Superior temporal gyrus (tissue), 1 donor: ENCODE data around the gene KHSRP.

ENCODE experiments used
- DNase-seq: peaks from one replicate; pipeline ENCODE4 v3.0.0-alpha.2; 2016; ENCODE audit errors: extremely low spot score

KHSRP gene, protein sequence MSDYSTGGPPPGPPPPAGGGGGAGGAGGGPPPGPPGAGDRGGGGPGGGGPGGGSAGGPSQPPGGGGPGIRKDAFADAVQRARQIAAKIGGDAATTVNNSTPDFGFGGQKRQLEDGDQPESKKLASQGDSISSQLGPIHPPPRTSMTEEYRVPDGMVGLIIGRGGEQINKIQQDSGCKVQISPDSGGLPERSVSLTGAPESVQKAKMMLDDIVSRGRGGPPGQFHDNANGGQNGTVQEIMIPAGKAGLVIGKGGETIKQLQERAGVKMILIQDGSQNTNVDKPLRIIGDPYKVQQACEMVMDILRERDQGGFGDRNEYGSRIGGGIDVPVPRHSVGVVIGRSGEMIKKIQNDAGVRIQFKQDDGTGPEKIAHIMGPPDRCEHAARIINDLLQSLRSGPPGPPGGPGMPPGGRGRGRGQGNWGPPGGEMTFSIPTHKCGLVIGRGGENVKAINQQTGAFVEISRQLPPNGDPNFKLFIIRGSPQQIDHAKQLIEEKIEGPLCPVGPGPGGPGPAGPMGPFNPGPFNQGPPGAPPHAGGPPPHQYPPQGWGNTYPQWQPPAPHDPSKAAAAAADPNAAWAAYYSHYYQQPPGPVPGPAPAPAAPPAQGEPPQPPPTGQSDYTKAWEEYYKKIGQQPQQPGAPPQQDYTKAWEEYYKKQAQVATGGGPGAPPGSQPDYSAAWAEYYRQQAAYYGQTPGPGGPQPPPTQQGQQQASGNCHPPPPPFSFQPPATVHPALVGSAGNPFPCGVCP

DNA sequence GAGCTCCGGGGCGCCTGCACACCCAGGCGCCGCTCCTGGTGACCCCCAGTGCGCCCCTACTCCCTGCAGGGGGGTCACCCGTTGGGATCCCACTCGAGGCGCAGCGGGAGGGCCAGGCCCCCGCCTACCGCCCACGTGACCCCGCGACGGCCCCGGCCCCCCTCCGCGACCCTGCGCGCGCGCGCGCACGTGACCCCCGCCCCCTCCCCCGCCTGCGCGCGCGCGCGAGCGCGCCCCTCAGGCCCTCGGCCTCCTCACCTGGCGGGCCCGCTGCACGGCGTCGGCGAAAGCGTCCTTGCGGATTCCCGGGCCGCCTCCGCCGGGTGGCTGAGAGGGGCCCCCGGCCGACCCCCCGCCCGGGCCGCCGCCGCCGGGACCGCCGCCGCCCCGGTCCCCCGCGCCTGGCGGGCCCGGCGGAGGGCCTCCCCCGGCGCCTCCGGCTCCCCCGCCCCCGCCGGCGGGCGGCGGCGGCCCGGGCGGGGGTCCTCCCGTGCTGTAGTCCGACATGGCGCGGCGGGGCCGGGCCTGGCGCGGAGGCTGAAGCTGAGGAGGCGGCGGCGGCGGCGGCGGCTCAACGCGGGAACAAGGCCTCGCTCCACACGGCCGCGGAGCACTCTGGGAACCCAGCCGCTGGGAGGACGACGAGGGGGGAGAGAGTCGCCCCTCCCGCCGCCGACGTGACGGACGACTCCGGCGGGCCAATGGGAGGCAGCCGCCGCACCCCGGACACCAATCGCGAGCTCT lies at the start of gene KHSRP:
Gene KHSRP, minus strand, starts transcription at position 617 of the 744 bp plus-strand sequence. Its CDS starts 110 bp downstream, at position 507.
- DNase-seq = no peak

DNA sequence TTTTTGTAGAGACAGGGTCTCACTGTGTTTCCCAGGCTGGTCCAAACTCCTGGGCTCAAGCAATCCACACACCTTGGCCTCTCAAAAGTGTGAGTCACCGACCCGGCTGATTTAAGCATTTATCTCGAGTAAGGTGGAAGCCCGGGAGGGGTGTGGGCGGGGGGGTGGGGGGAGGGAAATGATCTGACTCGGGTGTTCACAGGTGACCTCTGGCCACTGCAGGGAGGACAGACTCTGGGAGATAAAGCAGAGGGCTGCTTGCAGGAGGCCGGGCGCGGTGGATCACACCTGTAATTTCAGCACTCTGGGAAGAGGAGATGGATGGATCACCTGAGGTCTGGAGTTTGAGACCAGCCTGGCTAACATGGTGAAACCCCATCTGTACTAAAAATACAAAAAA lies 49.0 kb upstream of the KHSRP start:
- no peak for DNase-seq

DNA sequence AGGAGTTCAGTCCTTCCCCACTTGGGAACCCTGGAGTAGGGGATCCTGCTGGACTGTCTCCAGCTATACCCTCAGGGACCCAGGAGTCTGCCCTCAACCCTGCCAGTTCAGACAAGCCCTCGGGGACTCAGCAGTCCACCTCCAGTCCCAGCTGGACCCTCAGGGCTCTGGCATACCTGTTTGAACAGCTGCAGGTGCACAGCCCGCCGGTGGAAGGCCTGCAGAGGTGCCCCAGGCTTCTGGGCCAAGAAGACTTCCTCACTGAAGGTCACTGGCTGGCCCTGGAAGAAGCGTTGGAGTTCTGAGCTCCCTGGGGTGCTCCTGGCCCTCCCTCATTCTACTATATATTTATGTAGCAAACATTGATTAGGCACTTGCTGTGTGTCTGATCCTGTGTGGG lies 48.1 kb upstream of the KHSRP start:
- no peak for DNase-seq

DNA sequence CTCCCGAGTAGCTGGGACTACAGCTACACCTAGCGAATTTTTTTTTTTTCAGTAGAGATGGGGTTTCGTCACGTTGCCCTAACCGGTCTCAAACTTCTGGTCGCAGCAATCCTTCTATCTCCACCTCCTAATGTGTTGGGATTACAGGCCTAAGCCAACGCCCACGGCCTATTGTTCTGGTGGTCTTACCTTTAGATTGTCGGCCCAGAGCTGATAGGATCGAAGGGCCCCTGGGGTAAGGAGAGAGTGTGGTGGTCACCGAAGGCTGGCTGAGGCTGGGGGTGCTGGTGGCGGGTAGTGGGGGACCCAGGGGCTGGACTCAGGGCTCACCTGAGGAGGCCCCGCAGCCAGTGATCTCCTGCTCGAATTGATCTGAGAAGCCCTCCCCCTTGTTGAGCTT lies 46.5 kb upstream of the KHSRP start:
- no peak for DNase-seq

DNA sequence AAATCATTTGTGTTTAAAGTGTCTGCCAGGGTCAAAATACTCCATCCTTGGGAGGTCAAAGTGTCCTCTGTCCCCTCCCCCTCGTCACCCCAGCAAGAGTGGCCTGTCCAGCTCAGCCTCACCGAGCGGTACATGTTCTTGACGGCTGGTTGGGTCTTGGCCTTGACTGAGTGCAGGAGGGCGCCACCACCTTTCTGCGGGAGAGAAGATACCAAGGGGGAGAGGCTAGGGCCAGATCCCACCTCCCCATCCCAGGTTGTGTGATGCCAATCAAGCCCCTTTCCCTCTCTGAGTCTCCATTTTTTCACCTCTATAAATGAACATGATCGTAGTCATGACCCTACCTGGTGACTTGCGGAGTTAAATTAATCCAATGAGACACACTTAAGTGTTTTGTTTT lies 45.6 kb upstream of the KHSRP start:
- DNase-seq = no peak

DNA sequence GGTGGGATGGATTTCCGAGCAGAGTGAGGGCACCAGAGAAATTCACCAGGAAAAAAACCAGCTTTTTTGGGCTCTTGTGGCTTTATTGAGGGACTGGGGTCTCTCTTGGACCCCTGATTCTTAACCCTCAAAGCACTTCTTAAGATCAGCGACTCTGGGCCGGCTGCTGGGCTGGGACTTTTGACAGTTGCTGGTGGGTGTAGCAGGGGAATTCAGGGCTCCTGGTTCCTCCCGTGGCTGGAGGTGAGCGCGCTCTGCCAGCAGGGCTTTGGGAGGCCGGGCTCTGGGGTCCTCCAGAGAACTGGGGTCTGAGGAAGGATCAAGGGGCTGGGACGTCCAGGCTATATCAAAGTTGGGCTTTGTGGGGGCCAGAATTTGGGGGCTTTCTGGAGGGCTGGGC lies 42.8 kb upstream of the KHSRP start:
- DNase-seq = no peak

DNA sequence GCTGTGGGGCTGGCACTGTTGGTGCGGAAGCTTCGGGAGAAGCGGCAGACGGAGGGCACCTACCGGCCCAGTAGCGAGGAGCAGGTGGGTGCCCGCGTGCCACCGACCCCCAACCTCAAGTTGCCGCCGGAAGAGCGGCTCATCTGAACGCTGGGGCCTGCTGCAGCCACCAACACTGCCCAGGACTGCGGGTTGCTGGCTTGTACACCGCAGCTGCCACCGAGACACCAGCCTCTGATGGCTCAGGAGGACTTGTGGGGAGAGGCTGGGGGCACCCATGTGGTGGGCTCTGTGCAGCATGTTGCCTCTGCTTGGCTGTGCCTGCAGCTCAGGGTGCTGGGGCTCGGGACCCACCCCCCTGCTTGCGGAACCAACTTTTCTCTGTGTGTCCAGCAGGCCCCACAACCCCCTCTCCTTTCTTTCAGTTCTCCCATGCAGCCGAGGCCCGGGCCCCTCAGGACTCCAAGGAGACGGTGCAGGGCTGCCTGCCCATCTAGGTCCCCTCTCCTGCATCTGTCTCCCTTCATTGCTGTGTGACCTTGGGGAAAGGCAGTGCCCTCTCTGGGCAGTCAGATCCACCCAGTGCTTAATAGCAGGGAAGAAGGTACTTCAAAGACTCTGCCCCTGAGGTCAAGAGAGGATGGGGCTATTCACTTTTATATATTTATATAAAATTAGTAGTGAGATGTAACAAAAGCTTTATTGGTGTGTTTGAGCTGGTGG lies 42.1 kb upstream of the KHSRP start:
- no peak for DNase-seq

DNA sequence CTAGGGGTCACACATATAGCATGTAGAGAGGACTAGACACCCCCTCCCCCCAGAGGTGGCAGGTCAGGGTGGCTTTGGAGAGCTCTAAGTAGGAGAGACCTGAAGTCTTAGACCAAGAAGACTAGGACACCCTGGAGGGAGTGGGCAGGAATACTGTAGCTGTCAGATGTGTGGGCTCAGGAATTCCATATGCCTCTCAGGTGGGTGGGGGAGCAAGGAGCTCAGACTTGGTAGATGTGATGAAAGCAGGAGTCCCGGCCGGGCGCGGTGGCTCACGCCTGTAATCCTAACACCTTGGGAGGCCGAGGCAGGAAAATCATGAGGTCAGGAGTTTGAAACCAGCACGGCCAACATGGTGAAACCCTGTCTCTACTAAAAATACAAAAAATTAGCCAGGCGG lies 41.1 kb upstream of the KHSRP start:
- no peak for DNase-seq

DNA sequence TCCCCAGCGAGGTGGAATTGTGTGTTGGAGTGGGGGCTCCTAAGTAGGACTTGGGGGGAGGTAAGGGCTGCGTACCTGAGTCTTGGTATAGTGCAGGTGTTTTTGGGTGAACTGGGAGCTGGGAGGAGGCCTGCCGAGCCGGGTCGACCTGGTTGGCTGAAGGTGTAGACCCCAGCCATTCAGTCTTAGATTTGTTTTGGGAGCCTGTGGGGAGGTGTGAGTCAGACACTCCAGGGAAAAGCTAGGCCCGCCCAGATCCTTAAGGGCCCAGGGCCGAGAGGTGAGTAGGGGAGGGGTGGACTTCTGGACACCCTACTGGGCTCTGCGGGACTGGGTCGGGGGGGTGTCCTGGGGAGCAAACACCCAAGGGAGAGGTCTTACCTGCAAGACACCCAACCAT lies 40.4 kb upstream of the KHSRP start:
- no peak for DNase-seq

DNA sequence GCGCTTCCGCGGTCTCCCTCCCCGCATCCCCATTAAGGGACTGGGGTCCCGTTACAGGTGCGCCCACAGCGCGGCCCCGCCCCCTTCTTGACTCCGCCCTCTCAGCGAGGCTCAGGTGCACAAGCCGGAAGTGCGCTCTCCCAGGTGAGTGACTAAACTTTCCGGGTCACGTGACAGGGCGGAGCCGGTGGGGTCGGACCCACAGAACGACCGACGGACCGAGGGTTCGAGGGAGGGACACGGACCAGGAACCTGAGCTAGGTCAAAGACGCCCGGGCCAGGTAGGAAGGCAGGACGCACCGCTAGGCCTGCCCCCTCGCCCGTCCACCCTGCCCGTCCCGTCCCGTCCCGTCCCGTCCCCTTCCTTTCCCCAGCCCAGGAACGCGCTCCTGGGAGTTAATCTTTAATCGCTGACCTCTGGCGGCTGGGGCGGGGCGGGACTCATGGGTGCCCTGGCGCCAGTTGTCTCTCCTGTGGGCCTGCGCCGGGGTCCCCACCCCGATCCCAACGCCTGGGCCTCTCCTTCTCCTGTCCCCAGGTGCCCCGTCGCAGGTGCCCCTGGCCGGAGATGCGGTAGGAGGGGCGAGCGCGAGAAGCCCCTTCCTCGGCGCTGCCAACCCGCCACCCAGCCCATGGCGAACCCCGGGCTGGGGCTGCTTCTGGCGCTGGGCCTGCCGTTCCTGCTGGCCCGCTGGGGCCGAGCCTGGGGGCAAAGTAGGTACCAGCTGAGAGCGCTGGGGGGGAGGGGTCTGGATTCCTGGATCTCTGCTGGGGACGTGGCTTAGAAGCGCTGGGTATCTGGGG lies 39.7 kb upstream of the KHSRP start, which contains the start of gene CRB3:
Gene CRB3, plus strand, starts transcription at position 202 of the 804 bp plus-strand sequence. Its CDS starts 431 bp downstream, at position 633.
- DNase-seq = no peak

DNA sequence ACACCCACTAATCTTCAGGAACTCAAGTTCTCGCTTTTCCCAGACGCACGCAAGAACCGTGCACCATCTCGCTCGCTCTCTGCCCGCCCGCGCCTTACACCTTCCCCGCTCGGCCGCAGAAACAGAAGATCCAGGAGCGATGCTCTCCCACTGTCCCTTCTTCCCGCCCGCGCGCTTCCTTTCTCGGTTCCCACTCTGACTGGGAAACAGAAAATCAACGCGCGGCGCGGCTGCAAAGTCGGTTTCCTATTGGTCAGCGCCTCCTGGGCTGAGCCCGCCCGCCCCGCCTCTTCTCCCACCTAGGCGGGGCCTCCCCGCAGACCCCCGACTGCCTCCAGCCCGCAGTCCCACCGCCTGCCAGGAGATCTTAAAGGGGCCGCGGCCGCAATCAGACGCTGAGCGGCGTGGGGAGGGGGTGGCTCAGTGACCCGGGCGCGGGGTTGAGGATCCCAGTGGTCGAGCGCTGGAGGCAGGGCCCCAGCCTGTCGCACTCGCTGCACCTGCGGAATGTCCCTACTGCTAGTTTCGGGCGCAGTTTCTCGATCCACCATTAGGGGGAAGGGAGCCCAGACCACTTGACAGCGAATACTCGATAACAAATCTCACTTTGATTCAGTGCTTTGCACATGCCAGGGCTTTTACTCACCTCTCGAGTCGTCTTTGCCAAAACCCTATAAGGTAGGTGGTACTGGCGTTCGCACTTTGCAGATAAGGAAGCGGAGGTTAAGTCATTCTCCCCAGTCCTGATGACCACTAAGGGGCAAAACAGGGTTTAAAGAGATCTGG lies 35.7 kb upstream of the KHSRP start:
- DNase-seq = peak; percentile 99

DNA sequence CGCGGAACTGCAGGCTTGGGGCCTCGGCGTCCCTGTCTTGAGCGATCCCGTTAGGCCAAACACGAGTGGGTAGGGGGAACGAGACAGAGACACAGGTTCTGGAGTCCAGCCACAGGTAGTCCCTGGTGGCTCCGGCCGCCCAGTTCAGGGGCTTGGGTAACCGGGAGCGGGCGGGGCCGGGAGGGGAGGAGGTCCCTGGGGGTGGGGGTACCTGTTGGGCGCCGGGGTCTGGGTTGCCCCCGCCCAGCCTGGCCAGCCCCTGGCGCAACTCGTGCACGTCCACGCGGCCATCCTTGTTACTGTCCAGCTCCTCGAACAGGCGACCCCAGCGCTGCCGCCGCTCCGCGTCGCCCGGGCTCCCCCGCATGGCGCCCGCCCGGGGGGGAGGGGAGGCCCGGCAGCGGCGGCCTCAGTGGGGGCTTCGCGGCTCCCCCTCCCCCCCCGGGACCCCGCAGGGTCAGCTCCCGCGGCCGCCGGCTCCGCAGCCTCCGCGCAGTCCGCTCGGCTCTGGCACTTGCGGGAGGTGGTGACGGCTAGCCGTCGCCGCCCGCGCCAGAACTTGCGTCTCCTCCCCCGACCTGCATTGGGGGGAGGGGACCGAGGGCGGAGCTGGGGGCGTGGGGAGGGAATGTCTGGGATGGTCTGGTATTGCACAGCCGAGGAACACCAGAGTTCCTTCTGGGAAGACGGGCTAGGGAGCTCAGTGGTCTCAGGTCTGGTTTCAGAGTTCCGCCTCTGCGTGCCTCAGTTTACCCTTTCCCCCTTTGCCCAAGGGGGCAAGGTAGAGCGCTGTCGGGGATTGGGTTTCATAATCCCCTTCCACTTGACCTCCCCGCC lies 34.9 kb upstream of the KHSRP start, which contains the start of gene SLC25A23:
Gene SLC25A23, minus strand, starts transcription at position 531 of the 837 bp plus-strand sequence. Its CDS starts 164 bp downstream, at position 367.
- DNase-seq = peak; percentile 67

DNA sequence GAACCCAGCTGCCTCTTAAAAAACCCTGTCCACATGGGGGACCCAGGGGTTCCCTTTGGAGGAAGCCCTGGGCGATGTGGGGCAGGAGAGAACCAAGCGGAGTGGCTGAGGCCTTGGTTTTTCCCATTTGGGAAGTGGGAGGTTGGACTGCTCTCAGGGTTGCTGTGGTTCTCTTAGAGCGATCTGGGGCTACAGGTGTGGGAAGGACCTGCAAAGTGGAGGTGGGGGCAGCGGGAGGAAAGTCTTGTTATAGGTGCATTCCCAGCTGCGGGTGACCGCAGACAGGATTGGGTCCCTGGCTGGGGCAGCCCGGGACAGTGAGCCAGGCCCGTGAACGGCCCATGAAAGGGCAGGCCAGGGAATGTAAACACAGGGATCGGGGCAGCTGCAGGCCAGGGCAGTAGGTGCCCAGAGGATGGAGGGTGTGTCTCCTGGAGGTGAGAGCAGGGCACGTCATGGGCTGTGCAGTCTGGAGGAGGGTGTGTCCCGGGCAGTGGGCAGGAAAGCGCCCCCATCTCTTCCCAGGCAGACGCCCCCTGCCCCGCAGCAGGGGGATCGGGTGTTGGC lies 34.2 kb upstream of the KHSRP start:
- no peak for DNase-seq

DNA sequence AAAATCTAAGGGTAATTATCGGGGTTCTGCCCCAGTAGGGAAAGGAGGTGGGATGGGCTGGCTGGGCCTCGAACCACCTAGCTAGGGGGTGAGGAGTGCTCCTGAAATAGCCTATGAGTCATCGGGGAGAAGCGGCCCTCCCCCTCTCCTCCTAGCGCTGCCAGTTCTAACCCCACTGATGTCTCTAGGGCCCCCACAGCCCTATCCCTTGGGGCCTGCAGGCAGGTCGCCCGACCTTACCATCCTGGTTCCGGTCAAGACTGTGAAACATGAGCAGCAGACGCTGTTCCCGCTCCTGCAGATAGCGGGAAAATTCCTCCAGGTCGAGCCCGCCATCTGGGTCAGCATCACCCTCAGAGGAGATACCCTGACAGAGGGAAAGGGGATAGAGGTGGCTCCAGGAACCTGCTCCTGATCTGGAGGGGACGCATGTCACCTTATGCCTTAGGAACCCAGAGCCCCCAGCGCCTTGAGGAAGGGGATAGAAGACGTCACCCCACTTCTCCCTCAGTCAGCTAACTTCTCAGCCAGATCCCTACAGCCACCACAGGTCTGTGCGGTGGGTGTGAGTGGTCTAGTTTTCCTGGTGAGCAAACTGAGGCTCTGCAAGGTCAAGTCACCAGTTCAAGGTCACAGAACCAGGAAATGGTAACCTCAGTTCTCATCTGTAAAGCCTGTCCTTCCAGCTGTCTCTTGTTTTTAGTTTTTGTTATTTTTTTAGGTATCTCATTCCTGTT lies 33.5 kb upstream of the KHSRP start:
- no peak for DNase-seq

DNA sequence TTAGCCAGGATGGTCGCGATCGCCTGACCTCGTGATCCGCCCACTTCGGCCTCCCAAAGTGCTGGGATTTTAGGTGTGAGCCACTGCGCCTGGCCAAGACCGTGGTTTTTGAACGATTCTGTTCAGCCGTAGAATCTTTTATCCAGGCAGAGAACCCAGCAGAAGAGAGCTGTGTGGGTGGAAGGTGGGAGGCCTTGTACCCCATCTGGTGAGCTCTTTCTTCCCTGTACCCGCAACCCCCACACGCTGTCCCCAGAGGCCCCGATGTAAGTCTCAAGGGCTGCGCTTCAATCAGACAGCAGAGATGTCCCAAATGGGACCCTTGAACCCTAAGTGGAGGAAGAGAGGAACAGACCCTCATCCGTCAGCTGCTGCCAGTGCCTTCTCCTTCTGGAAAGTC lies 31.3 kb upstream of the KHSRP start:
- DNase-seq = no peak

DNA sequence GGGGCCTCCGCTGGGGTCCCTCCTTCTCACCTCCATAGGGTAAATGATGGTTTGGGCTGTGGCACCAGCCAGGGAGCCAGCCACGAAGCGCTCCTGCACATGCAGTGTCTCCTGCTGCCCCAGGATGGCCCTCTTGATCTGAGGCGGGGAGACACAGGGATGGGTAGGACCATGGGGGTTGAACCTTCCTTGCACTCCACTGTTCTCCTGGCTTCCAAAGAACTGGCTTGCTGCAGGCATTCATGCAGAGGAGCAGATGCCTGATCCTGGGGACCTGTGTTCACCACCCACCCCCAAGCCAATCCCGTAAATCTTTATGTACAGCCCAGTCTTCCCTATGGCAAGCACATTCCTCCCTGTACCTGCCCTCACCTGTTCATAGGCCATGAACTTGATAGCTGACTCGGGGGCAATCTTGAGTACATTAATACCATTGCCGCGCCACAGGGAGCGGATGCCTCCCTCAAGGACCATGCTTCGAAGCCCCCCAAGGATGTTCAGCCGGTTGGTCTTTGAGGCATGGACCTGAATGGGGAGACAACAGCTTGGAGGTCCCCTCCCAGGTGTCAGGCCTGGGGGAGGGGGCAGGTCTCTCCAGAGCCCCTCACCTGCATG lies 29.4 kb upstream of the KHSRP start:
- no peak for DNase-seq

DNA sequence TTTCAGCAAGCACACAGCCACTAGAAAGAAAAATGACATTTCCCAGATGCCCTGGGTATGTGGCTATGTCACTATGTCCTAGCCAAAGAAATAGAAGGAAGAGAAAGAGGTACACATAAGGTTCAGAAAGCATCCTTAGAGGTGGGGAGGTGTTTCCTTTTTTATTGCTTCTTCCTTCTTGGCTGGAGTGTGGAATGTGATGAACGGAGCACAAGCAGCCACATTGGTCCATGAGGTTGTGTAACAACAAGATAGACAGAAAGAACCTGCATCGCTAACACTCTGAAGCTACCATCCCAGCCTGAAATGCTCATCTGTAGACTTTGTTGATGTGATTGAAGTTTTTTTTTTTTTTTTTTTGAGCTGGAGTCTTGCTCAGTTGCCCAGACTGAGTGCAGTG lies 28.3 kb upstream of the KHSRP start:
- no peak for DNase-seq
